HG02943 (cell line): ENCODE data around the gene KLK1.

Experiments
- ATAC-seq: cut with Tn5 transposase; IDR thresholded peaks from one replicate; pipeline ENCODE4 v1.9.1; 2021; ENCODE audit warnings: mild to moderate bottlenecking, low read depth, moderate library complexity; ENCODE audit not compliant: unreplicated experiment

Gene KLK1

GRCh38 chr19:50823389-50824042 lies at the start of gene KLK1:
TSS of gene KLK1 (minus strand) at chr19:50823787. CDS start at chr19:50823748, 39 bp downstream.
- no peak for ATAC-seq

- ATAC-seq: no peak
Observed at GRCh38 chr19:50873056-50873455, 49.5 kb upstream of the KLK1 start, which contains the start of gene KLK2. TSS of gene KLK2 (plus strand) at chr19:50873439. CDS start at chr19:50873474, 35 bp downstream.

- no peak for ATAC-seq
Observed at GRCh38 chr19:50870417-50871089, 47.0 kb upstream of the KLK1 start.

- no peak for ATAC-seq
Observed at GRCh38 chr19:50869479-50869878, 45.9 kb upstream of the KLK1 start.

- no peak for ATAC-seq
Observed at GRCh38 chr19:50861496-50862286, 38.1 kb upstream of the KLK1 start.

- no peak for ATAC-seq
Observed at GRCh38 chr19:50861010-50861409, 37.4 kb upstream of the KLK1 start.

- no peak for ATAC-seq
Observed at GRCh38 chr19:50859849-50860248, 36.3 kb upstream of the KLK1 start.

- ATAC-seq: no peak
Observed at GRCh38 chr19:50858886-50859285, 35.3 kb upstream of the KLK1 start.

- no peak for ATAC-seq
Observed at GRCh38 chr19:50857366-50857765, 33.8 kb upstream of the KLK1 start.

- no peak for ATAC-seq
Observed at GRCh38 chr19:50854636-50855410, 31.2 kb upstream of the KLK1 start, which contains the start of gene KLK3. TSS of gene KLK3 (plus strand) at chr19:50854915. CDS start at chr19:50854956, 41 bp downstream.

GRCh38 chr19:50851620-50852019 lies 28.0 kb upstream of the KLK1 start:
- ATAC-seq: no peak

GRCh38 chr19:50850738-50851137 lies 27.2 kb upstream of the KLK1 start:
- ATAC-seq: no peak

GRCh38 chr19:50844296-50844935 lies 20.8 kb upstream of the KLK1 start:
- no peak for ATAC-seq

GRCh38 chr19:50843701-50844221 lies 20.2 kb upstream of the KLK1 start:
- no peak for ATAC-seq

GRCh38 chr19:50843205-50843604 lies 19.6 kb upstream of the KLK1 start:
- no peak for ATAC-seq

GRCh38 chr19:50842130-50842529 lies 18.5 kb upstream of the KLK1 start:
- no peak for ATAC-seq

- no peak for ATAC-seq
Observed at GRCh38 chr19:50839712-50840655, 16.4 kb upstream of the KLK1 start.

GRCh38 chr19:50838239-50838638 lies 14.7 kb upstream of the KLK1 start:
- ATAC-seq: no peak

- no peak for ATAC-seq
Observed at GRCh38 chr19:50837300-50837699, 13.7 kb upstream of the KLK1 start.
